ENCODE data around the gene PBXIP1. TPM values are rescaled to one million over a fixed set of nuclear protein-coding genes. Genes with fewer than 3 reads are reported as not detected.
A peak's percentile ranks its signal among the peaks of the same experiment; 100 is the strongest.

PBXIP1 gene
- total and polyA plus RNA-seq, 10 of the 15 experiments (the other 5 are each of a cell fraction or from before 2014, with no cell fraction given): 0.63 to 25.6 (median 15.4) TPM

DNA sequence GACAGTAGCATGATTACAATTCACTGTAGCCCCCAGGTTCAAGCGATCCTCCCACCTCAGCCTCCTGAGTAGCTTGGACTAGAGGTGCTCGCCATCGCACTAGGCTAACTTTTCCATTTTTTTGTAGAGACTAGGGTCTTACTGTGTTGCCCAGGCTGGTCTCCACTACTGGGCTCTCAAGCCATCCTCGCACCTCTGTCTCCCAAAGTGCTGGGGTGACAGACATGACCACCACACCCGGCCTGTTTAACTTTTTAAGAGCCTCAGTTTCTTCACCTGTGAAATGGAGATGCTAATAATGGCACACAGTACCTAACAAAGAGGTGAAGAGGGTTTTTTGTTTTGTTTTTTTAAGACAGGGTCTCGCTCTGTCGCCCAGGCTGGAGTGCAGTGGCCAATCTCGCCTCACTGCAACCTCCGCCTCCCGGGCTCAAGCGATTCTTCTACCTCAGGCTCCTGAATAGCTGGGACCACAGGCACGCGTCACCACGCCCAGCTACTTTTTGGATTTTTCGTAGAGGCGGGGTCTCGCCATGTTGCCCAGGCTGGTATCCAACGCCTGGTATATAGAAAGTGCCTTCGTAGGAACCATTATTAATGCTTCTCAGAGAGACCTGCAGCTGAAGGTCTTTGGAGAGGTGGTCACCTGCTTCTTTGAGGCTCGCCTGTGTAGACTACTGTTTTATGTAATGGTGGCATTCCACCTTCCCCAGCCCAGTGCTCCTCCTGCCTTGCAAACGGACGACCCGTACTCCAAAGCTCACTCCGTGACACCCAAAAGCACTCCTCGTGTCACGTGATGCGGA, 19.9 kb downstream of the PBXIP1 start (continued):
- no peak for TF ChIP-seq NRF1 (conservative IDR thresholded peaks at IDR 0.05; ENCODE audit: low read depth, low read length)
- TF ChIP-seq EGR1 (IDR thresholded peaks at IDR 0.05; ENCODE audit: borderline replicate concordance in 1 of 2, low read depth in 2 of 2, low read length in 2 of 2): no peak
- TF ChIP-seq, protein P1, sequence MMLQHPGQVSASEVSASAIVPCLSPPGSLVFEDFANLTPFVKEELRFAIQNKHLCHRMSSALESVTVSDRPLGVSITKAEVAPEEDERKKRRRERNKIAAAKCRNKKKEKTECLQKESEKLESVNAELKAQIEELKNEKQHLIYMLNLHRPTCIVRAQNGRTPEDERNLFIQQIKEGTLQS (IDR thresholded peaks at IDR 0.05; ENCODE audit: borderline replicate concordance, extremely low read depth, low read depth, low read length): no peak
- TF ChIP-seq TBL1XR1 (IDR thresholded peaks at IDR 0.05; ENCODE audit: low read depth, low read length): no peak
- TF ChIP-seq, protein P2, sequence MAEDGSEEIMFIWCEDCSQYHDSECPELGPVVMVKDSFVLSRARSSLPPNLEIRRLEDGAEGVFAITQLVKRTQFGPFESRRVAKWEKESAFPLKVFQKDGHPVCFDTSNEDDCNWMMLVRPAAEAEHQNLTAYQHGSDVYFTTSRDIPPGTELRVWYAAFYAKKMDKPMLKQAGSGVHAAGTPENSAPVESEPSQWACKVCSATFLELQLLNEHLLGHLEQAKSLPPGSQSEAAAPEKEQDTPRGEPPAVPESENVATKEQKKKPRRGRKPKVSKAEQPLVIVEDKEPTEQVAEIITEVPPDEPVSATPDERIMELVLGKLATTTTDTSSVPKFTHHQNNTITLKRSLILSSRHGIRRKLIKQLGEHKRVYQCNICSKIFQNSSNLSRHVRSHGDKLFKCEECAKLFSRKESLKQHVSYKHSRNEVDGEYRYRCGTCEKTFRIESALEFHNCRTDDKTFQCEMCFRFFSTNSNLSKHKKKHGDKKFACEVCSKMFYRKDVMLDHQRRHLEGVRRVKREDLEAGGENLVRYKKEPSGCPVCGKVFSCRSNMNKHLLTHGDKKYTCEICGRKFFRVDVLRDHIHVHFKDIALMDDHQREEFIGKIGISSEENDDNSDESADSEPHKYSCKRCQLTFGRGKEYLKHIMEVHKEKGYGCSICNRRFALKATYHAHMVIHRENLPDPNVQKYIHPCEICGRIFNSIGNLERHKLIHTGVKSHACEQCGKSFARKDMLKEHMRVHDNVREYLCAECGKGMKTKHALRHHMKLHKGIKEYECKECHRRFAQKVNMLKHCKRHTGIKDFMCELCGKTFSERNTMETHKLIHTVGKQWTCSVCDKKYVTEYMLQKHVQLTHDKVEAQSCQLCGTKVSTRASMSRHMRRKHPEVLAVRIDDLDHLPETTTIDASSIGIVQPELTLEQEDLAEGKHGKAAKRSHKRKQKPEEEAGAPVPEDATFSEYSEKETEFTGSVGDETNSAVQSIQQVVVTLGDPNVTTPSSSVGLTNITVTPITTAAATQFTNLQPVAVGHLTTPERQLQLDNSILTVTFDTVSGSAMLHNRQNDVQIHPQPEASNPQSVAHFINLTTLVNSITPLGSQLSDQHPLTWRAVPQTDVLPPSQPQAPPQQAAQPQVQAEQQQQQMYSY (CRISPR knock-in tag; IDR thresholded peaks at IDR 0.05): peak; percentile 49; the same call in 1 of the 2 replicates
- no peak; the same call in 1 of the 2 replicates for TF ChIP-seq MXI1 (IDR thresholded peaks at IDR 0.05; ENCODE audit: low read depth, low read length)
- TF ChIP-seq, protein P3, sequence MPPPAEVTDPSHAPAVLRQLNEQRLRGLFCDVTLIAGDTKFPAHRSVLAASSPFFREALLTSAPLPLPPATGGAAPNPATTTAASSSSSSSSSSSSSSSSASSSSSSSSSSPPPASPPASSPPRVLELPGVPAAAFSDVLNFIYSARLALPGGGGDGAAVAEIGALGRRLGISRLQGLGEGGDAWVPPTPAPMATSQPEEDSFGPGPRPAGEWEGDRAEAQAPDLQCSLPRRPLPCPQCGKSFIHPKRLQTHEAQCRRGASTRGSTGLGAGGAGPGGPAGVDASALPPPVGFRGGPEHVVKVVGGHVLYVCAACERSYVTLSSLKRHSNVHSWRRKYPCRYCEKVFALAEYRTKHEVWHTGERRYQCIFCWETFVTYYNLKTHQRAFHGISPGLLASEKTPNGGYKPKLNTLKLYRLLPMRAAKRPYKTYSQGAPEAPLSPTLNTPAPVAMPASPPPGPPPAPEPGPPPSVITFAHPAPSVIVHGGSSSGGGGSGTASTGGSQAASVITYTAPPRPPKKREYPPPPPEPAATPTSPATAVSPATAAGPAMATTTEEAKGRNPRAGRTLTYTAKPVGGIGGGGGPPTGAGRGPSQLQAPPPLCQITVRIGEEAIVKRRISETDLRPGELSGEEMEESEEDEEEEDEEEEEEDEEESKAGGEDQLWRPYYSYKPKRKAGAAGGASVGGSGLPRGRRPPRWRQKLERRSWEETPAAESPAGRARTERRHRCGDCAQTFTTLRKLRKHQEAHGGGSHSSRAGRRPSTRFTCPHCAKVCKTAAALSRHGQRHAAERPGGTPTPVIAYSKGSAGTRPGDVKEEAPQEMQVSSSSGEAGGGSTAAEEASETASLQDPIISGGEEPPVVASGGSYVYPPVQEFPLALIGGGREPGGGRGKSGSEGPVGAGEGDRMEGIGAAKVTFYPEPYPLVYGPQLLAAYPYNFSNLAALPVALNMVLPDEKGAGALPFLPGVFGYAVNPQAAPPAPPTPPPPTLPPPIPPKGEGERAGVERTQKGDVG (CRISPR knock-in tag; IDR thresholded peaks at IDR 0.05): 0 out of 2 replicates have a peak, but pooled peaks have one; percentile 54
- TF ChIP-seq GABPA (IDR thresholded peaks at IDR 0.05; ENCODE audit: low read depth): no peak
- TF ChIP-seq ZSCAN29 (IDR thresholded peaks at IDR 0.05): peak; percentile 51; the same call in 1 of the 2 replicates
- no peak for TF ChIP-seq TCF7 (IDR thresholded peaks at IDR 0.05; ENCODE audit: borderline replicate concordance)
- TF ChIP-seq, protein P4, sequence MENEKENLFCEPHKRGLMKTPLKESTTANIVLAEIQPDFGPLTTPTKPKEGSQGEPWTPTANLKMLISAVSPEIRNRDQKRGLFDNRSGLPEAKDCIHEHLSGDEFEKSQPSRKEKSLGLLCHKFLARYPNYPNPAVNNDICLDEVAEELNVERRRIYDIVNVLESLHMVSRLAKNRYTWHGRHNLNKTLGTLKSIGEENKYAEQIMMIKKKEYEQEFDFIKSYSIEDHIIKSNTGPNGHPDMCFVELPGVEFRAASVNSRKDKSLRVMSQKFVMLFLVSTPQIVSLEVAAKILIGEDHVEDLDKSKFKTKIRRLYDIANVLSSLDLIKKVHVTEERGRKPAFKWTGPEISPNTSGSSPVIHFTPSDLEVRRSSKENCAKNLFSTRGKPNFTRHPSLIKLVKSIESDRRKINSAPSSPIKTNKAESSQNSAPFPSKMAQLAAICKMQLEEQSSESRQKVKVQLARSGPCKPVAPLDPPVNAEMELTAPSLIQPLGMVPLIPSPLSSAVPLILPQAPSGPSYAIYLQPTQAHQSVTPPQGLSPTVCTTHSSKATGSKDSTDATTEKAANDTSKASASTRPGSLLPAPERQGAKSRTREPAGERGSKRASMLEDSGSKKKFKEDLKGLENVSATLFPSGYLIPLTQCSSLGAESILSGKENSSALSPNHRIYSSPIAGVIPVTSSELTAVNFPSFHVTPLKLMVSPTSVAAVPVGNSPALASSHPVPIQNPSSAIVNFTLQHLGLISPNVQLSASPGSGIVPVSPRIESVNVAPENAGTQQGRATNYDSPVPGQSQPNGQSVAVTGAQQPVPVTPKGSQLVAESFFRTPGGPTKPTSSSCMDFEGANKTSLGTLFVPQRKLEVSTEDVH (IDR thresholded peaks at IDR 0.05; ENCODE audit: low read depth, partially characterized antibody): no peak
- TF ChIP-seq SREBF2 (IDR thresholded peaks at IDR 0.05; ENCODE audit: low read length): no peak
- no peak for TF ChIP-seq ATF7 (IDR thresholded peaks at IDR 0.05; ENCODE audit: low read depth)
- TF ChIP-seq CREM (IDR thresholded peaks at IDR 0.05; ENCODE audit: low read depth): no peak
- TF ChIP-seq PAX8 (IDR thresholded peaks at IDR 0.05): no peak
- no peak for TF ChIP-seq CBX3 (IDR thresholded peaks at IDR 0.05; ENCODE audit: borderline replicate concordance, low read depth)
- no peak for TF ChIP-seq CHD1 (IDR thresholded peaks at IDR 0.05; ENCODE audit: low read depth, low read length)
